ENCODE results near the gene FBXO7. TPM values are rescaled to one million over a fixed set of nuclear protein-coding genes. Genes with fewer than 3 reads are reported as not detected.
A peak's percentile ranks its signal among the peaks of the same experiment; 100 is the strongest.

The FBXO7 gene
- total RNA-seq, 2 donors from 2014 or later = 71.0 to 93.0 TPM

GRCh38 chr22:32478994-32479393 lies 4.4 kb downstream of the FBXO7 start:
- ATAC-seq (no peak), DNase-seq (ENCODE audit: low spot score in 2 of 2) (no peak)
- Mint-ChIP-seq H3K9me3 (no peaks in the 10 kb centered on the region), H3K36me3 (peaks cover 11 to 19% of the 10 kb centered on the region in 2 donors), H3K27ac (no peak overlapping the region)

DNA sequence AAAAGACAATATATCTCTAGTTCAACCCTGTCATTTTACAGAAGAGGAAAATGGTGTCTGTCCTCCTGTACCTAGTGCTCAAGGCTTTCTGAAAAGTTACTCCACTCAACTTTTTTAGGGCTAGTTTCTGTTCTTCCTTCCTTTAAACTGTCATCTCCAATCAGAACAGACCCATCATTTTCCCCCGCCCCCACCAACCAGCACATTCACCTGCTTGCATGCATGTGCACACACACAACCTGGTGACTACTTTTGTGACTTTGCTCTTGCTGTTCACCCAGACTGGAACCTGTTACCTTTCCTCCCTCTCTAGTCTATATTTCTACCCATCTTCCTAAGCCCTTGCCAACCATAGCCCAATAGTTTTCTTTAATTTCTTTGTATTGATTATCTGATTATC lies 5.6 kb downstream of the FBXO7 start:
- peak overlapping the region in 1 of 2 donors; percentile 7 for H3K27ac Mint-ChIP-seq
- H3K36me3 Mint-ChIP-seq = peaks cover 11 to 19% of the 10 kb centered on the region in 2 donors
- ATAC-seq (peak in 1 of 2 donors; percentile 28), DNase-seq (ENCODE audit: low spot score in 2 of 2) (peak in 1 of 2 donors; percentile 14)
- no peaks in the 10 kb centered on the region for H3K9me3 Mint-ChIP-seq

DNA sequence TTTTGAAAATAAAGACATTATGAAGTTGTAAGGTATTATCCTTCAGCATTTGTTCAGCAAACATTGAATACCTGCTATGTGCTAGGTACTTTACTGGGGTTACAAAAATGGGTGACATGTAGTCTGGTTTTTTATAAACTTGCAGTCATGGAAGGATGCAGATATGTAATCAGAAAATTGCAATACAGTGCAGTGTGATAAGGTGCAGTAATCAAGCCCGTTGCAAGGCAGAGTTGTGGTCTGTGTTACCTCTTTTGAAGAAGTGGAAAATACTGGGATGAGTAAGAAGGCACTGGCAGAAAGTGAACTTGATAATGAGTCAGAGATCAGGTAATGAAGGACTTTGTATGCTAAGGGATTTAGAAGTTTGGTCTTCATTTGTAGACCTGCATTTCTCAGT lies 8.1 kb downstream of the FBXO7 start:
- DNase-seq (ENCODE audit: low spot score in 2 of 2) = peak in 1 of 2 donors; percentile 38
- Mint-ChIP-seq H3K9me3 (no peaks in the 10 kb centered on the region), H3K36me3 (peaks cover 13 to 28% of the 10 kb centered on the region in 2 donors), H3K27ac (no peak overlapping the region)
- ATAC-seq = peak; percentile 99

- Mint-ChIP-seq H3K9me3 (no peaks in the 10 kb centered on the region), H3K36me3 (peaks cover 8 to 22% of the 10 kb centered on the region in 2 donors), H3K27ac (no peak overlapping the region)
- no peak for DNase-seq (ENCODE audit: low spot score in 2 of 2)
- ATAC-seq = no peak
Observed at GRCh38 chr22:32486656-32487390, 12.2 kb downstream of the FBXO7 start.

- ATAC-seq (no peak), DNase-seq (ENCODE audit: low spot score in 2 of 2) (no peak)
- Mint-ChIP-seq H3K36me3 (peaks cover 8 to 22% of the 10 kb centered on the region in 2 donors), H3K27ac (no peak overlapping the region), H3K9me3 (no peaks in the 10 kb centered on the region)
Observed at GRCh38 chr22:32487461-32487860, 12.8 kb downstream of the FBXO7 start.

GRCh38 chr22:32489377-32489776 lies 14.8 kb downstream of the FBXO7 start:
- no peak for DNase-seq (ENCODE audit: low spot score in 2 of 2)
- Mint-ChIP-seq H3K9me3 (no peaks in the 10 kb centered on the region), H3K36me3 (peaks cover 15 to 32% of the 10 kb centered on the region in 2 donors)

GRCh38 chr22:32490279-32490678 lies 15.7 kb downstream of the FBXO7 start:
- ATAC-seq = no peak
- Mint-ChIP-seq H3K27ac (peak overlapping the region in 1 of 2 donors; percentile 38), H3K36me3 (peaks cover 15 to 38% of the 10 kb centered on the region in 2 donors), H3K9me3 (no peaks in the 10 kb centered on the region)
- DNase-seq (ENCODE audit: low spot score in 2 of 2) = no peak

More at GRCh38 chr22:32489377-32489776, 14.8 kb downstream of the FBXO7 start:
- no peak overlapping the region for H3K27ac Mint-ChIP-seq
- no peak for ATAC-seq

GRCh38 chr22:32492111-32492510 lies 17.5 kb downstream of the FBXO7 start:
- Mint-ChIP-seq H3K36me3 (peaks cover 8 to 32% of the 10 kb centered on the region in 2 donors), H3K9me3 (no peaks in the 10 kb centered on the region), H3K27ac (no peak overlapping the region)
- ATAC-seq (no peak), DNase-seq (ENCODE audit: low spot score in 2 of 2) (no peak)

DNA sequence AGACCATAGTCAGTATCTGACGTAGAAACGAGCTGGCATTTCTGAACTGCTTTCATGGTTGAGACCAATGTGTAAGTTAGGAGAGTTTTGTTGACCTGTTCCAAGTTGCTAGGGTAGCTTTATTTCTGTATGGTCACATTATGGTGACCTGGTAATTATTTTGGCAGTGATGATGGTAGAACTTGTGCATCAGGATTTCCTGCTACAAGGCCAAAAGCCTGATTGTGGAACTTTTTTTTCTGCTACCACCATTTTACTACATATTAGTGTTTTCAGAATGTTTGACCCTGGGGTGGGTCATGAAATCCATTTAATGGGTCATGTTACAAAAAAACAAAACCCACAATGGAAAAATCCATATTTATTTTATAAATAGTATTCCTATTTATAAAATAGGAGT lies 18.9 kb downstream of the FBXO7 start:
- H3K9me3 Mint-ChIP-seq = no peaks in the 10 kb centered on the region
- ATAC-seq (no peak), DNase-seq (ENCODE audit: low spot score in 2 of 2) (no peak)
- H3K27ac Mint-ChIP-seq = no peak overlapping the region
- peaks cover 8 to 38% of the 10 kb centered on the region in 2 donors for H3K36me3 Mint-ChIP-seq

GRCh38 chr22:32494971-32495370 lies 20.4 kb downstream of the FBXO7 start:
- H3K27ac Mint-ChIP-seq = no peak overlapping the region
- peaks cover 8 to 32% of the 10 kb centered on the region in 2 donors for H3K36me3 Mint-ChIP-seq
- H3K9me3 Mint-ChIP-seq = no peaks in the 10 kb centered on the region
- no peak for ATAC-seq
- DNase-seq (ENCODE audit: low spot score in 2 of 2) = no peak

DNA sequence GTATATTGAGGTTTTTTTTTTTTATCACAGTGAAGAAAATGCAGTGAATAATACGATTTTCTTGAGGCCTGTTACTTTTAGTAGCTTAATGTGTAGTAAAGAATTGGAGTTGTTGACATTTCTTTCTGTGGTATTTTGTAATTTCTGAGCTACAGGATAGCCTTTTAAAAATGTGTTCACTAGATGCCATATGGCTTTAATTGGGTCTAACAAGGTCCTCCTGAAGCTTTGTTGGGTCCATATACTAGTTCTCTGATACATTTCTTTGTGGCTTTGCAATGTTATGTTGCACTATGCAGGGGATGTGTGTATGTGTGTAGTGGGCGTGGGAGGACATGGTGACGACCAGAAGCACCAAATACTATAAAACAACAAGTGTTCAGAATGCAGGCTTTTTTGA lies 25.1 kb downstream of the FBXO7 start:
- Mint-ChIP-seq H3K36me3 (peaks cover 0 to 22% of the 10 kb centered on the region in 2 donors), H3K9me3 (no peaks in the 10 kb centered on the region), H3K27ac (no peak overlapping the region)
- DNase-seq (ENCODE audit: low spot score in 2 of 2) = no peak
- no peak for ATAC-seq

DNA sequence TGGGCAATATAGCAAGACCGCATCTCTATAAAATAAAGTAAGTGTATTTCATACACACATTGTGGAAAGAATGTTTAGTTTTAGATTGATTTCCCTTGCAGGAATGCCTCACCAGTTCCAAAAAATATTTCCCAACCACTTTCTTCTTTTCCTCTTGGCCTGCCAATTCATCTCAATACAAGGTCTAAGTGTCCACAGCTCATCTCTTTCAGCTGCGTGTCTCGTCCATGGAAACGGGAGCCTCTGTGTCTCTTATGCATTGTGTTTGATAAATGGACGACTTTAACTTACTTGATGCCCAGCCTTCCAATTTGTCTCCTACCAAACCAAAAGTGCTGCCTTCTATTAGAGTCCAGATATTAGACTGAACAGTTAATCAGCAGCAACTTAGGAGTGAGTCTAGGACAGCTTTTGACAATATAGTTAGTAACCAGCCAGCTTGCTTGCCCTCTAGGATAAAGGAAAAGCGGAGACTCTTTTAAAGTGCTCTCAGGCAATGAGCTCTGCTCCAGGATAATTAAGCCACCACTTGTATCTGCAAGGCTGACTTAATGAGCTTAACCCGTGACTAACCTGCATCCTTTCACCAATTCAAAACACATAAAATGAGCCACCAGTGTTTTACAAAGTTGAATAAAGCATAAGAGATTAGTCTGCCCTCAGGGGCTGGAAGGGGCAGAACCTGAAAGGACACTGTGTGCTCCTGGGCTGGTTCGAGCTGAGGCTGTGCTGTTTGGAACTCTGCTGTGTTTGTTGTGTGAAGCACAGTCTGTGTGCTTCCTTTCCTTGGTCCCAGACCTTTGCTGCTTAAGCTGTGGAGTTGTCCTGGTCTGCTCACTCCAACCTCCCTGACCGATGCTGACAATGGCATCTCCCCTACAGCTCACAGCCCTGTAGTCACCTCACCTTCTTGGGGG lies 27.5 kb downstream of the FBXO7 start:
- Mint-ChIP-seq H3K27ac (peak overlapping the region in 1 of 2 donors; percentile 65), H3K9me3 (no peaks in the 10 kb centered on the region), H3K36me3 (peaks cover 0 to 8% of the 10 kb centered on the region in 2 donors)
- ATAC-seq (no peak), DNase-seq (ENCODE audit: low spot score in 2 of 2) (no peak)

DNA sequence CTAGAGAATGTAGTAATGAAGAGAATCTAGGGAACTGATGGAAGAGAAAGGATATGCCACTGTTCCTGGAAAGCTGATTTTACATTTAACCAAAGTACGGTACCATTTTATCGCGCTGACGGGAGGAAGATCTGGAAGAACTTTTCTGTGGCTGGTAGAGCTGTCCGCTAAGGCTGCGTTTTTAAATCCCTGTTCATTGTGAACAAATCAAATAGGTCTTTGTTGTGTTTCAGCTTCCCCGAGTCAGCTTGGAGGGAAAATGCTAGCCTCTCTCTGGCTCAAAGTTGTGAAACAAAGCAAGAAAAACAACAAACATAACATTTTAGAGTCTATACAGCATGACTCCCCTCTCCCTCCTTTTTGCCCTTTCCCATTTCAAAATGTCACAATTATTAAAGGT lies 34.4 kb downstream of the FBXO7 start:
- no peaks in the 10 kb centered on the region for H3K36me3 Mint-ChIP-seq
- no peaks in the 10 kb centered on the region for H3K9me3 Mint-ChIP-seq
- no peak overlapping the region for H3K27ac Mint-ChIP-seq
- ATAC-seq = no peak
- DNase-seq (ENCODE audit: low spot score in 2 of 2) = no peak

- ATAC-seq = no peak
- Mint-ChIP-seq H3K36me3 (no peaks in the 10 kb centered on the region), H3K9me3 (no peaks in the 10 kb centered on the region), H3K27ac (no peak overlapping the region)
- no peak for DNase-seq (ENCODE audit: low spot score in 2 of 2)
Observed at GRCh38 chr22:32511274-32511673, 36.7 kb downstream of the FBXO7 start.

GRCh38 chr22:32511776-32512175 lies 37.2 kb downstream of the FBXO7 start:
- no peaks in the 10 kb centered on the region for H3K9me3 Mint-ChIP-seq

GRCh38 chr22:32512267-32512982 lies 37.8 kb downstream of the FBXO7 start:
- Mint-ChIP-seq H3K27ac (no peak overlapping the region), H3K36me3 (no peaks in the 10 kb centered on the region), H3K9me3 (no peaks in the 10 kb centered on the region)
- ATAC-seq (no peak), DNase-seq (ENCODE audit: low spot score in 2 of 2) (no peak)

More at GRCh38 chr22:32511776-32512175, 37.2 kb downstream of the FBXO7 start:
- Mint-ChIP-seq H3K27ac (no peak overlapping the region), H3K36me3 (no peaks in the 10 kb centered on the region)
- ATAC-seq (no peak), DNase-seq (ENCODE audit: low spot score in 2 of 2) (no peak)

GRCh38 chr22:32515084-32515483 lies 40.5 kb downstream of the FBXO7 start:
- ATAC-seq = no peak
- Mint-ChIP-seq H3K27ac (no peak overlapping the region), H3K36me3 (no peaks in the 10 kb centered on the region), H3K9me3 (no peaks in the 10 kb centered on the region)
- DNase-seq (ENCODE audit: low spot score in 2 of 2) = no peak

Measured in activated naive CD4-positive, alpha-beta T cell treated with anti-CD3 and anti-CD28 coated beads, Interleukin-2, amount 50 U/mL, for 72 hours (primary cell).